Activated CD8-positive, alpha-beta memory T cell treated with anti-CD3 and anti-CD28 coated beads, Interleukin-2, amount 50 U/mL, for 4 hours (primary cell): ENCODE results near the gene PCGF2.
A peak's percentile ranks its signal among the peaks of the same experiment; 100 is the strongest.

Source experiments
- DNase-seq: peaks from one replicate; pipeline ENCODE4 v3.0.0-alpha.2; 2020

PCGF2 gene

GRCh38 chr17:38751144-38751807, 3.1 kb upstream of the PCGF2 start:
- no peak for DNase-seq

- no peak for DNase-seq
Observed at GRCh38 chr17:38750312-38751121, 2.4 kb upstream of the PCGF2 start.

- no peak for DNase-seq
Observed at GRCh38 chr17:38750044-38750311, 1.8 kb upstream of the PCGF2 start.

DNA sequence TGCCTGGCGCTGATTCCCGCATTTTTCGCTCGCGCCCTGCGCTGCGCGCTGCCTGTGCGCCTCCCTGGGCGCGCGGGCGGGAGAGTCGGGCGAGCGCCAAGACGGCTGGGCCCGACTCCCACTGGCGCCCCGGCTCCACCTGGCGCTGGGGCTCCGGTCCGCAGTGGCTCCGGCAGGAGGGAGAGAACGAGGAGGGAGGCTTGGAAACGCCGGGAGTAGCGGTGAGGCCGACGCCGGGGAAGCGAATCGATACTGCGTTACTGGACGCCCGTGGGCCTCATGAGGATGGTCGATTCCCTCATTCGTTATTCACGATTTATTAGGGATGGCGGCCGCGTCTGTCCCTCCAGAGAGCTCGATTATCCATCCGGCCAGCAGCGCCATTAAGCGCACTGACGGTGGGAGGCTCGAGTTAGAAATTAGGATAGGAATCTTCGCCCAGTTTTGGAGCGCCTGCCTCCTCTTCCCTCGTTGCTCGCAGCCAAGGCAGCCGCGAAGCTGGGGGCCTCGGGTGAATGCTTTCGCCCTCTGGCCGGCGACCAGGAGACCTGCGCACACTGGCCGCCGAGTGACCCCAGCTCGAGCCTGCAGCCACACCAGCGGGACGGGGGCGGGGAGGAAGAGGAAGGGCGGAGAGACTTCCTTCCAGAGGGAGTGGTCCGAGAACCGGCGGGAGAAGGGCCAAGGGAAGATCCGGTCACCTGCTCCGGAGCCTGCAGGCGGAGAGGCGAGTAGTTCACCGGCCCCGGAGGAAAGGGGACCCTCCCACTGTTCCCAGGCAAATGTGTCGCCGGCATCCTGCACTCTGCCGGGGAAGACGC, 1.3 kb upstream of the PCGF2 start:
- no peak for DNase-seq

DNA sequence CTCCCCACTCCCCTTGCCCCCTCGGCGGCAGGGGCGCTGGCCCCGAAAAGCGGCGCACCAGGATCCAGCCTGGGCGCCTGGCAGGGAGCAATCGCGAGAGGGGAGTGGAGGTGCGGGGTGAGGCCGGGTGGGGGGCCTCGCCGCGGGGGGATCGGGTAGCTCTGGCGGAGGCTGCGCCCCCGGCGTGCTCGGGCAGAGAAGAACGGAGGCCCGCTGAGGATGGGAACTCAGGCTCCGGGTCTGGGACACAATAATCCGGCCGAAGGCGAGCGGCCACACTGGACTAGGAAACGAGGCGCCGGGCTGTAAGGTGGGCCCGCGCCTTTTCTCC, 721 bp upstream of the PCGF2 start:
- DNase-seq: no peak

GRCh38 chr17:38747463-38748148, 530 bp downstream of the PCGF2 start:
- DNase-seq: no peak

GRCh38 chr17:38746849-38747462, 1.2 kb downstream of the PCGF2 start:
- no peak for DNase-seq

- DNase-seq: no peak
Observed at GRCh38 chr17:38746004-38746848, 1.9 kb downstream of the PCGF2 start.

GRCh38 chr17:38745545-38745944, 2.6 kb downstream of the PCGF2 start:
- DNase-seq: no peak

DNA sequence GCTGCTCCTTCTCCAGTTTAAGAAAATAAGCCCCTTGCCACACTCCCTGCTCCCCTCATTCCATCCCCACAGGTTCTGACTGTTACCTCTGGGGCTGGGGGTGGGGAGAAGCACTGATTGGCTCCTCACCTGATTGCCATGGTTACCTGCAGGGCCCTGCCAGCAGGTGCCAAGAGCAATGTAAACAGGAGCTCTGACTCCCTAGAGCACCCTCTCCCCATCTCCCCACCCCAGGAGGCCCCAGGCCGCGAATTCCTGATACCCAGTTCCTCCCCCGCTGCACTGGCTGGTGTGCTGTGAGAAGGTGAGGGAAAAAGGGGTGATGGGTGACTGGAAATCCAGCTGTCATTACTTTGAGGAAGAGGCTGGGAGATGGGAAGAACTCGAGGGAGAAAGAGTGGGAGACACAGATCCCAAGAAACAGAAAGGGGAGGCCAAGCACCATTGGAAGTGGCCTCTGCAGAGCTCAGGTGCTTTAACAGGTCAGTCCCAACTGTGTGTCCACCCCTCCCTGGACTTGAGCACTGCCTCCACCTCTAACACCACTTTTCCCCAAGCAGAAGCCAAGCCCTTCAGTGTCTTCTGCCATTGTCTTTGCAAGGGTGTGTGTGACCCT, 4.5 kb downstream of the PCGF2 start:
- DNase-seq: no peak

DNA sequence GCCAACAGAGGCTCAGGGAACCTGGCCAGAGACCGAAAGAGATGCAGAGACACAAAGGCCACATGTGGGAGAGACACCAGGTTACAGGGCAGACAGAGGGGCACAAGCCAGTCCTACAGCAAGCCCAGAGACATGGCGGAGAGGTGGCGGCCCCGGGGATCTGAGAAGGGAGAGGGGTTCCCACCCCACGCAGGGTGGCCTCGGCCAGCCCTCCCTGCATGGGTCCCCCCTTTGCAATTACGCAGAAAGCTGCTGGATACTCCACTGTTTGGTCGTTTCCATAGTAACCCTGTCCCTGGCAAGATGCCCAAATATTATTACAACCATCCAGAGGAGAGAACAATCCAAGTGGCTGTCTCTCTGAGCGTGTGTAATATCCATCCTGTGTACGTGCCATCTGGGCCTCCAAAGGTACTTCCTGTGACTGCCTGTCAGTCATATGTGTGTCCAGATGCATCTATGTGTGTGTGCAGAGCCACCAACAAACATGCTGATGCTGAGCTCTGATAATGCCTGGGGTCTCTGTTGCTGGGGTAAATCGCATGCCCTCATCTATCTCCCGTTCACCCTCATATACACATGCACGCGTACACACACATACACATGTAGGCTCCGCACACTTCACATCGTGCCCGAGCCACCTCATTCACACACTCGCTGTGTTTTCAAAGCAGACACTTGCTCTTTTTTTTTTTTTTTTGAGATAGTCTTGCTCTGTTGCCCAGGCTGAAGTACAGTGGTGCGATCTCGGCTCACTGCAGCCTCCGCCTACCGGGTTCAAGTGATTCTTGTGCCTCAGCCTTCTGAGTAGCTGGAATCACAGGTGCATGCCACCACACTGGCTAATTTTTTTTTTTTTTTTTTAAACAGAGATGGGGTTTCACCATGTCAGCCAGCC, 5.5 kb downstream of the PCGF2 start:
- DNase-seq: no peak

GRCh38 chr17:38741921-38742410, 6.2 kb downstream of the PCGF2 start:
- no peak for DNase-seq

DNA sequence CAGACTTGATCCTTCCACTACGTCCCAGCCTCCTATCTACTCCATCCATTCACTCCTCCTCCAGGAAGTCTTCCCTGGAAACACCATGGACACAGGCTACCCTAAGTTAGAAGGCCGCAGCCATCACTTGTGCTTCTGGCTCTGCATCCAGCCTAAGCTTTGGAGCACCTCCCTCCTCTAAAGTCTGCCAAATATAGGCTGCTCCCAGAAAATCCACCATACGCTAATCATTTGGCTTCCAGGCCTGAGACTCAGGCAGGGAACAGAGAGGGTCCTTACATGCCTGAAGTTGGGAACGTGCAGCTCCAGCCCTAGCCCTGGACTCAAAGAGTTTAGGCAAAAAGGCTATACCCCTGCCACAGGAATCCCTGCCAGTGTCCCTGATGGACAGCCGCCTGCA, 6.7 kb downstream of the PCGF2 start:
- DNase-seq: no peak

DNA sequence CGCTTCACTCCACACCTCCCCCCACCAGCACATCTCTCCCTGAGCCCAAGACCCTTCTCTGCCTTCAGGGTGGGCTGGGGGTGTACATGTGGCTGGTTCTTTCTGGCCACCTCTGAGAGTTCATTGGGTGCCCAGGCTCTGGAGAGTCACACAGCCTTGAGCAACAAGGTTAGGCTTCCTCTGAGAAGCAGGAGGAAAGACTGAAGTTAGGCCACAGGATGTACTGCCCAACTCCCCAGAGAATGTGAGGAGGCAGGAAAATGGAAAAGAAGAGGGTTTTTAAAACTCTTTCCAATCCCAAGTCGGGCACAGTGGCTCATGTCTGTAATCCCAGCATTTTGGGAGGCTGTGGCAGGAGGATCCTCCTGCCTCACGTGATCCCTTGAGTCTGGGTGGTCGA, 7.3 kb downstream of the PCGF2 start:
- no peak for DNase-seq

- DNase-seq: no peak
Observed at GRCh38 chr17:38740044-38740443, 8.1 kb downstream of the PCGF2 start.

DNA sequence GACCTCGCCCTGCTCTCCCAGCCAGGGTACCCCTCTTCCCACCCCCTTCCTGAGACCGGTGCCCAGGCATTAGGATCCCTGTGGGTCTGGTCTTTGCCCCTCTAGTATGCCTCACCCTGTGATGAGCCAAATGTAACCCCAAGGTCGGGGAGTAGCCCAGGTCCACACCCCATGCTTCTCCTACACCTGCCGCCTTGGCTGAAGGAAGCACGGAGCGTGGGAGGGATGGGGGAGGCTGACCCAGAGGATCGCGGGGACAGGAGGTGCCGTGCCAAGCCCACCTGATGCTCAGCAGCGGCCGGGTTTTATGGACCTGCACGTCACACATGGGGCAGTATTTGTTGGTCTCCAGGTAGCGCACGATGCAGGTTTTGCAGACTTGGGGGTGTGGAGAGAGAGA, 8.8 kb downstream of the PCGF2 start:
- DNase-seq: no peak

DNA sequence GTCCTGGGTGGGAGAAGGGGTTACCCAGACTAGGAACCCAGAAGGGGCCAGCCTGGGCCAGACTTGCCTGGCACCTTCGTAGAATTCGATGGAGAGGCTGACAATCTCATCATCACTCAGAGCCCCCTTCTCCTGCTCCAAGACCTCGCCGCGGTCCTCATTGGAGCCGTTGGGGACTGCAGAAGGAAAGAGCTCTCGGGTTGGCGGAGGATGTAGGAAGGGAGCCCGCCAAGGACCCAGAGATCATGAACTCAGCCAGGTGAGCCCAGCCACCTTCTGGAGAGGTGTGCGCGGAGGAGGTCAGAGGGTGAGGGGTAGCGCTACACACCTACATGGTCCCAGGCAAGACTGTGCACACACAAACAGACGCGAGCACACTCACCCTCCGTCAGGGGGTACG, 9.4 kb downstream of the PCGF2 start:
- no peak for DNase-seq

DNA sequence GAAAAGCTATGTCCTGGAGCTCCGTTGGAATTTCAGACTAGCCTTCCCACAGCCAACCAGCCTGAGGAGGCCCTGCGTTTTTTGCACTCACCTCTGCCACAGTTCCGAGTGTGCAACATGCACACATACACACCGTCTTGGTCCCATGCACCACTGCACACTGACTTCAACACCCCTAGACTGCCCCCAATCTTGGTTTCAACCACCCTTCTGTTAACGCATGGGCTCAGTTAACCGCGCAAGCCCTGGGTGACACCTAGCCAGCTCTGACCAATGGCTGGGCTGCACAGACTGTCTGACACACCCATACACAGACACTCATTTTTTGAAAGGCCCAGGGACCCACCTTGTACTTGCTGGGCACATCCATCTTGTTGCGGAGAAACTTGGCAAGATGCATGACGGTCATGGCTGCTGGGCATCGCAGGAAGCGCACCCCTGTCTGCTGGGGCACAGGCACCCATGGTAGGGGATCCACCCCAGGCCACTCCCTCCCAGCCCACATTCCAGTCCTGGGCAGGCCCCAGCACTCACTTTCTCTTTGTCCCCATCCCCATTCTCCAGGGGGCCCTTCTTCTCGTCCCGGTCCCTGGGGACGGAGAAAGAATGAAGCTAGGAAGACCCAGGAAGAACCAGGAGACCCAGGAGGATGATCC, 10.0 kb downstream of the PCGF2 start:
- DNase-seq: no peak

- peak; percentile 83 for DNase-seq
Observed at GRCh38 chr17:38735161-38735997, 12.8 kb downstream of the PCGF2 start.
